H1 (cell line): ENCODE results near the gene ST8SIA5. TPM values are rescaled to one million over a fixed set of nuclear protein-coding genes. Genes with fewer than 3 reads are reported as not detected.

Source experiments
- BACH1 ChIP-seq: IDR thresholded peaks from 2 replicates; pipeline ENCODE4 v1.6.1; 2012; ENCODE audit warnings: low read length, improper control_type of control experiment
- CHD2 ChIP-seq: IDR thresholded peaks from 2 replicates; pipeline ENCODE4 v1.6.1; 2012; ENCODE audit warnings: low read length, improper control_type of control experiment
- CHD7 ChIP-seq: fragments of 300-600 bp; sonication (generic); IDR thresholded peaks from 2 replicates; pipeline ENCODE4 v1.7.1; 2012; ENCODE audit warnings: low read length, moderate library complexity, mild to moderate bottlenecking, inconsistent platforms; ENCODE audit not compliant: insufficient replicate concordance
- EGR1 ChIP-seq: IDR thresholded peaks from 2 replicates; pipeline ENCODE4 v1.6.1; 2011; ENCODE audit warnings: low read depth, low read length, borderline replicate concordance
- POU5F1 ChIP-seq: IDR thresholded peaks from 2 replicates; pipeline ENCODE4 v1.6.1; 2011; ENCODE audit warnings: low read depth, mild to moderate bottlenecking, low read length, moderate library complexity
- RFX5 ChIP-seq: IDR thresholded peaks from 2 replicates; pipeline ENCODE4 v1.6.1; 2011; ENCODE audit warnings: low read depth, low read length, improper control_type of control experiment, borderline replicate concordance
- SIN3A ChIP-seq, 2 experiments: IDR thresholded peaks in 1 of 2; conservative IDR thresholded peaks in 1 of 2; 2 replicates each; pipeline ENCODE4 v1.6.1; 2011 to 2012; ENCODE audit warnings: low read length in 2 of 2, improper control_type of control experiment in 1 of 2, low read depth in 1 of 2, mild to moderate bottlenecking in 1 of 2
- SUZ12 ChIP-seq: fragments of 200-600 bp; sonication (generic); IDR thresholded peaks from 2 replicates; pipeline ENCODE4 v1.6.1; 2012; ENCODE audit warnings: mild to moderate bottlenecking, inconsistent platforms, low read length, moderate library complexity, mixed read lengths
- TBP ChIP-seq: IDR thresholded peaks from 2 replicates; pipeline ENCODE4 v1.6.1; 2011; ENCODE audit warnings: low read depth, low read length, improper control_type of control experiment
- polyA plus RNA-seq, 7 experiments: library from polyadenylated mRNA; depleted of rRNA in 3 of 7; stranded (reverse) in 5 of 7; unstranded in 2 of 7; fragments of >200 nt in 5 of 7; fragments of 200-250 nt in 2 of 7; gene quantifications; 1 replicate in 5 of 7; 2 replicates in 1 of 7; 4 replicates in 1 of 7; pipeline versions ENCODE4 v1.2.1 to v1.2.3, GENCODE V29; 2011 to 2013; ENCODE audit warnings: missing spikeins in 2 of 7, mixed read lengths in 2 of 7
- total RNA-seq: library from RNA; stranded (reverse); fragmentation: NEBNext Ultra II Directional; extraction: Animal tissue kit (Norgen Biotek cat#: 25700); gene quantifications from 2 replicates; pipeline ENCODE4 v1.2.1, GENCODE V29; 2021

Gene ST8SIA5
- total and polyA plus RNA-seq, 2 of the 8 experiments (the other 6 are each of a cell fraction or from before 2014, with no cell fraction given), result 2.4 to 6.3 TPM

DNA sequence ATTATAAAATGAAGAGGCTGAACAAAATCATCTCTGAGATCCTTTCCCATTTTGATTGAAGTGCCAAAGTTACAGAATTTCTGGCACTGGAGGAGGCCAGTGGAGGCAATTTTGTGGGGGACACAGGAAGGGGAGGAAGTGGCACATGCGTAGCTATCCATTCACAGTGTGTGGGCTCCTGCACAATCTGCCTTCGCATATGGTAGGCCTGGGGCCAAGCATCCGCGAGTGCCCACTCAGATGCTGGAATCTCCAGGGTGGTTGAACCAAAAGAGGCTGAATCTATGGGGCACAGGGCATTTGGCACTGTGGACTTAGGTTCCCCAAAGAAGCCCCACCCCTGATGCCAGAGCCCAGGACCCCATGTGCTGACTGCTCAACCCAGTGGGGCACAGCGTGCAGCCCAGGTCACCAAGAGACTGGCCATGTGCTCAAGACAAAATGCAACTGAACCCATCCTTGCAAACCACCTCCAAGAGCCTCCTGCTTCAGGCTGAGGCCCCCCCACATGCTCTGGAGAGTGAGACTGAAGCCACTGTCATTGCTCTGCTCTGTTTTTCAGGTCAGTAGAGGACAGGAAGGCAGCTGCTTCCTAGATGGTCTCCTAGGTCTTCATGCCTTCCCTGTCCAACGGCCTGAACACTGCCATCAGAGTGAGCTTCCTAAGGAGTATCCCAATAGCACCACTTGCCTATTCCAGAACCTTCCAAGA lies 28.5 kb downstream of the ST8SIA5 start (continued):
- TF ChIP-seq CHD7 (no peak), POU5F1 (no peak), TBP (no peak), SIN3A (conservative IDR thresholded peaks at IDR 0.05 in 1 of 2, IDR thresholded peaks at IDR 0.05 in 1 of 2; ENCODE audit: low read depth in 1 of 2, low read length in 2 of 2) (no peak), EGR1 (no peak), RFX5 (no peak), BACH1 (no peak), CHD2 (no peak), SUZ12 (no peak)
